LNCaP clone FGC (cell line): ENCODE results near the gene CDK5RAP2.

Experiments
- DNase-seq: peaks from one replicate; pipeline ENCODE4 v3.0.0-alpha.2; 2011; ENCODE audit warnings: low read depth
- H3K4me3 ChIP-seq: 2 replicates; pipeline ENCODE4 v1.5.1; 2011; ENCODE audit warnings: mild to moderate bottlenecking, low read depth, low read length, control low read depth
- TF ChIP-seq, protein P1 (sequence below): IDR thresholded peaks from 2 replicates; pipeline ENCODE4 v1.5.1; 2012; ENCODE audit warnings: mild to moderate bottlenecking; ENCODE audit not compliant: control insufficient read depth, insufficient read depth; ENCODE audit errors: extremely low read depth

The CDK5RAP2 gene

DNA sequence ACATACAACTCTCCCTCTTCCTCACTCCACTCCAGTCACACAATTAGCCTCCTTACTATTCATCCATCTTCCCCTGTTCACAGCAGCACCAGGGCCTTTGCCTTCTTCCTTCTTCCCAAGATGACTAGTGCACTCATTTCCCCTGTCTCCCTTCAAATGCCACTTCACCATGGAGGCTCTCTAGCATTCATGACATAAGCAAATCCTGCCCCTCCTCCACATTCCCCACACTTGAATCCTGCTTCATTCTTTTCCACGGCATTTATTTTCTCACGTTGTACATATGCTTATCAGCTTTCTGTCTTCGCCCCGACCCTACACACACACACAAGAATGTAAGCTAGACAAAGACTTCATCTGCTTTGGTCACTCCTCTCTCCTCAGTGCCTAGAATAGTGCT lies 133.3 kb downstream of the CDK5RAP2 start:
- H3K4me3 ChIP-seq: no peak overlapping the region
- TF ChIP-seq, protein P1, sequence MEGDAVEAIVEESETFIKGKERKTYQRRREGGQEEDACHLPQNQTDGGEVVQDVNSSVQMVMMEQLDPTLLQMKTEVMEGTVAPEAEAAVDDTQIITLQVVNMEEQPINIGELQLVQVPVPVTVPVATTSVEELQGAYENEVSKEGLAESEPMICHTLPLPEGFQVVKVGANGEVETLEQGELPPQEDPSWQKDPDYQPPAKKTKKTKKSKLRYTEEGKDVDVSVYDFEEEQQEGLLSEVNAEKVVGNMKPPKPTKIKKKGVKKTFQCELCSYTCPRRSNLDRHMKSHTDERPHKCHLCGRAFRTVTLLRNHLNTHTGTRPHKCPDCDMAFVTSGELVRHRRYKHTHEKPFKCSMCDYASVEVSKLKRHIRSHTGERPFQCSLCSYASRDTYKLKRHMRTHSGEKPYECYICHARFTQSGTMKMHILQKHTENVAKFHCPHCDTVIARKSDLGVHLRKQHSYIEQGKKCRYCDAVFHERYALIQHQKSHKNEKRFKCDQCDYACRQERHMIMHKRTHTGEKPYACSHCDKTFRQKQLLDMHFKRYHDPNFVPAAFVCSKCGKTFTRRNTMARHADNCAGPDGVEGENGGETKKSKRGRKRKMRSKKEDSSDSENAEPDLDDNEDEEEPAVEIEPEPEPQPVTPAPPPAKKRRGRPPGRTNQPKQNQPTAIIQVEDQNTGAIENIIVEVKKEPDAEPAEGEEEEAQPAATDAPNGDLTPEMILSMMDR: no peak
- no peak for DNase-seq

DNA sequence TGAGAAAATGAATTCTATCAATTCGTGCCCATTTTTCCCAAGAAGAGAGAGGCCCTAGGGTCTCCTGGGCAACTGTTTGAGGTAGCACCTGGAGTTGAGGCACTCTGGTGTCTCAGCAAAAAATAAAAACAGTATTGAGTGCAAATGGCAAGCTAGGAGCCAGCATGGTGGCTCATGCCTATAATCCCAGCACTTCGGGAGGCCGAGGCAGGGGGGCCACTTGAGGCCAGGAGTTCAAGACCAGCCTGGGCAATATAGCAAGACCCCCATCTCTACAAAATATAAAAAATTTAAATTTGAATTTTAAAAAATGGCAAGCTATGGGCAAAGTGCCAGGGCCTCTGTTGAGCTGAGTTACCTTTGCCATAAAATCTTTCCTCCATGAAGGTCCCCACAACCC lies 136.0 kb downstream of the CDK5RAP2 start:
- TF ChIP-seq, protein P1: no peak
- no peak for DNase-seq

DNA sequence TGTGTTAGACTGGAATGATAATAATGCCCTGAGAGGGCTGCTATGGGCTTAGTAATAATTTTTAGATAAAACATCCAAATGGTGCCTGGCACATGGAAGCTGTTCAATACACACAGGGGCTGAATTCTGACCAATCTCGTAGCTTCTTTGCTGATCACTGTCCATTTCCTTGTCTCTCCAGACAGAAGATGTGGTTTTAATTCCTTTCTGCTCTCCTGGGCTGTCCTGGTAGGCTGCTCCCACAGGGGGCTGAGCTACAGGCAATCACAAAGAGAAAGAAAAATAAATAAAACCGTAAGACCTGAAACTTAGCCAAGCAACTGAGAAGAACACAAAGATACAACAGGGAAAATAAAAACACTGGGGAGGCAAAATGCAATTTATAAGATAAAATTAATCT lies 136.5 kb downstream of the CDK5RAP2 start:
- TF ChIP-seq, protein P1: no peak
- H3K4me3 ChIP-seq: no peak overlapping the region
- no peak for DNase-seq

More for the DNA sequence above, 136.0 kb downstream of the CDK5RAP2 start:
- H3K4me3 ChIP-seq: no peak overlapping the region

DNA sequence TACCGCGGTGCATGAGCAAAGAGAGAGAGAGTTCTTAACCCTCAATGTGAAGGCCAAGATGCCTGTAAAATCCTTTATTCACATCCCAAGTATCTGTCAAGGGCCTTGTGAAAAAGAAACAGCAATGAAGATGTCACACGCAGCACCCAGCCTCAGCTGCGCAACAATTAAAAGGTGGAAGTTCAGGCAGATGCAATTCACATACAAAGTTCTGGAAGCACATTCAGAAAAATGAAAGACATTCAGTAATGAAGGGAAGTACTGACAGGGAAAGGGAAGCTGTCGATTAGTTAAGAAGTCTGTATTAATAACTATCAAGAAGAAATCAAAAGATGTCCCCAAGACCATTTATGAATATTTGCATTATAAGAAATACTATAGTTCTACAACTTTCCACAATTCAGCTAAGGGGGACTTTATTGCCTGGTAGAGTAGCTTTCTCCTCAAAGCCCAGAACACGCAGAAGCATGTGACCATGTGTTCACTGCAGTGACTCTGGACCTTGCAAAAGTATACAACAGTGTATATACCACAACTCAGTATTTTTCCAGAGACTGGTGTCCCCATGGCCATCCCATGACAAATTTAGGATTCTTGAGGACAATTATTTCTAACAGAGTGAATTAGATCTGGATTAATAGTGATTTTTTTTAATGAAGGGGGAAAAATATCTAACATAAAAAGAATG lies 137.5 kb downstream of the CDK5RAP2 start:
- H3K4me3 ChIP-seq: no peak overlapping the region
- no peak for DNase-seq
- TF ChIP-seq, protein P1: no peak

DNA sequence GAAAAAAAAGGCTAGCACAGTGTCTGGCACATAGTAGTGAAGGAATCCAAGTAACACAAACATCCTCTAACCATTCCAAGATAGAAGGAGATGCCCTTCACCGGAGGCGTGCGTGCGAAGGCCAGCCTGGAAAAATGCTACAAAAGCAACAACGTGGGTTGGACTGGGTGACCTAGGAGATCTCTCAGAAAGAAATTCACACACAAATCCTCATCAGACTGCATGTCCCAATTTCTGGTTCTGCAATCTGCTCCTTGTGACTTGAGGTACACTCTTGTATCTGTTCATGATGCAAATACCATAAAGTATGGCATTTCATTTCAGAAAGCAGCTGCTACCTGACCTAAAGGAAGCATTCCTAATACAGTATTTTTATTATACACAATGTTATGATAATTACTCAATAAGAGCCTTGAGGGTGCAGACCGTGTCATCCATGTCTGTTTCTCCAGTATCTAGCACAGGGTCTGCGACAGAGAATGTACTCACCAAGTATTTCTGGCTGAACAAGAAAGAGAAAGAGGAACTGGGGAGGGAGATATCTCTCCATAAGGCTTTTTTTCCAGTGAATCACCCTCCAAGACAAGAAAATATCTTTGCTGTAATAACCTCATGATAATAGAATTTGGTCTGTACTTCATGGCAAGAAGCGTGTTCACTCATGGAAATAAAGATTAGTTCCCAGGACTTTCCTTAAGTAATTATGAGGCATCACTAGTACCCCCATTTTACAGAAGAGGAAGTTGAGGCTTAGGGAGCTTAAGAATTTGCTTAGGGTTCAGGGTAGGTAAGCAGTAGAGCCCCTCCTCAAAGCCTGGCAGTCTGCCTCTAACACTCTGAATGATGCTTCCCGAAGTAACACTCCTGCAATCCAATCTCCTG lies 138.3 kb downstream of the CDK5RAP2 start:
- no peak for DNase-seq
- TF ChIP-seq, protein P1: no peak
- no peak overlapping the region for H3K4me3 ChIP-seq

DNA sequence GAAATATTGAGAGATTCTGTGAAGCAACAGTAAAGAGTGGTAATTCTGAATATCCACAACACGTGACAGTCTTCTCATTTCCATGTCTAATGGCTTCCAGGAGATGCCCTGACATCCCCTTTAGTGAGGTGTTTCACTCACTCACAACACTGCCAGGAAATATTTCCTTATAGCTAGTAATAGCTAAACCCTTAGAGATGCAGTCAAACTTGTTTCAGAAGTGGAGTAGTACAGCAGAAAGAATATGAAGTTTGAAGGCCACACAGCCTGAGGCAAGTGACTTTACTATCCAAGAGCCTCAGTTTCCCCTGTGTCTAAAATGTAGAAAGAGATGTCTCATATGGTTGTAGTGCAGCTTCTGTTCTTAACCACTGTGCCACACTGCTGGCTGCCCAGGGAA lies 139.2 kb downstream of the CDK5RAP2 start:
- no peak for DNase-seq
- no peak overlapping the region for H3K4me3 ChIP-seq
- TF ChIP-seq, protein P1: no peak

DNA sequence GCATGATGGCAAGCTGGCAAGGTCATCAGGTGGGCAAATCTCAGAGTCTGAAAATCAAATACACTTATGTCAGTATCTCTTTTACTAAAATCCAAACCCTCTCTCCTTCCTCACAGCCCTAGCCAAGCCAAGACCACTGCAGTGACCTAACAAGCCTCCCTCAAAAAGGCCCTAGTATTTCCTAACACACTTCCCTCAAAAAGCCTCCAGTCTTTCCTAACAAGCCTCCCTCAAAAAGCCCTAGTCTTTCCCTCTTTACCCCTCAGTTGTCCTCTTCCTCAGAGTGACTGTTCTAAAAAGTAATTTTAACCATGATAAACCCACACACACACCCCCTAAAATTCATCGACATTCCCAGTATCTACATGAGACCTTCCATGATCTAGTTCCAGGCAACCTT lies 140.0 kb downstream of the CDK5RAP2 start:
- no peak overlapping the region for H3K4me3 ChIP-seq
- TF ChIP-seq, protein P1: no peak
- DNase-seq: no peak
